Brain microvascular endothelial cell (primary cell): Measurements from ENCODE around the gene SMLR1.

Experiments
- DNase-seq: peaks from one replicate; pipeline ENCODE4 v3.0.0-alpha.2; 2020
- H3K27ac ChIP-seq: fragments of 250-450 bp; sonication (Bioruptor Pico); 2 replicates; pipeline ENCODE4 v1.5.1; 2020; ENCODE audit warnings: mild to moderate bottlenecking, moderate library complexity
- H3K27me3 ChIP-seq: fragments of 250-450 bp; sonication (Bioruptor Pico); replicated peaks from 2 replicates; pipeline ENCODE4 v1.5.1; 2020; ENCODE audit warnings: mild to moderate bottlenecking
- H3K36me3 ChIP-seq: fragments of 250-450 bp; sonication (Bioruptor Pico); replicated peaks from 2 replicates; pipeline ENCODE4 v1.5.1; 2020; ENCODE audit warnings: mild to moderate bottlenecking
- H3K4me3 ChIP-seq: 2 replicates; pipeline ENCODE4 v1.5.1; 2011; ENCODE audit warnings: low read depth, mild to moderate bottlenecking, control low read depth, low read length, moderate library complexity
- in situ Hi-C: cut with HindIII; loops from 2 replicates; pipeline ENCODE4 v1.10.0; 2017; ENCODE audit warnings: low sequenced_read_pairs, low pct_ligation_motif_present
- TF ChIP-seq, protein P1 (sequence below): IDR thresholded peaks from 2 replicates; pipeline ENCODE4 v1.5.1; 2011; ENCODE audit warnings: low read depth, mild to moderate bottlenecking, moderate library complexity, low read length, control low read depth, inconsistent platforms; ENCODE audit errors: missing control alignments

SMLR1 gene

DNA sequence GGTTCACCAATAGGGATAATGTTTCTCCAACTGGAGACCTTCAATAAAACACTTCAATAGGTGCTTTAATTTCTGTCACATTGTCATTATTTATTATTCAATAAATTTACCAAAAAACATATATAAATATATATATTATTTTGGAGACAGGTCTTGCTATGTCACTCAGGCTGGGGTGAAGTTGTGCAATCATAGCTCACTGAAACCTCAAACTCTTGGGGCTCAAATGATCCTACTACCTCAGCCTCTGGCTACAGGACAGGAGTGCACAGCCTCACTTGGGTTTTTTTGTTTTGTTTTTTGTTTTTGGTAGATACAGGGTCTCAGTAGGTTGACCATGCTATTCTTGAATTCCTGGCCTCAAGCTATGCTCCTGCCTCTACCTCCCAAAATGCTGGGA is 9.9 kb downstream of the SMLR1 start:
- H3K4me3 ChIP-seq = no peak overlapping the region

GRCh38 chr6:130838250-130838860 is 11.1 kb downstream of the SMLR1 start:
- Histone ChIP-seq H3K27me3 (no peaks in the 10 kb centered on the region), H3K4me3 (no peak overlapping the region), H3K36me3 (no peaks in the 10 kb centered on the region), H3K27ac (no peak overlapping the region)
- TF ChIP-seq, protein P1, sequence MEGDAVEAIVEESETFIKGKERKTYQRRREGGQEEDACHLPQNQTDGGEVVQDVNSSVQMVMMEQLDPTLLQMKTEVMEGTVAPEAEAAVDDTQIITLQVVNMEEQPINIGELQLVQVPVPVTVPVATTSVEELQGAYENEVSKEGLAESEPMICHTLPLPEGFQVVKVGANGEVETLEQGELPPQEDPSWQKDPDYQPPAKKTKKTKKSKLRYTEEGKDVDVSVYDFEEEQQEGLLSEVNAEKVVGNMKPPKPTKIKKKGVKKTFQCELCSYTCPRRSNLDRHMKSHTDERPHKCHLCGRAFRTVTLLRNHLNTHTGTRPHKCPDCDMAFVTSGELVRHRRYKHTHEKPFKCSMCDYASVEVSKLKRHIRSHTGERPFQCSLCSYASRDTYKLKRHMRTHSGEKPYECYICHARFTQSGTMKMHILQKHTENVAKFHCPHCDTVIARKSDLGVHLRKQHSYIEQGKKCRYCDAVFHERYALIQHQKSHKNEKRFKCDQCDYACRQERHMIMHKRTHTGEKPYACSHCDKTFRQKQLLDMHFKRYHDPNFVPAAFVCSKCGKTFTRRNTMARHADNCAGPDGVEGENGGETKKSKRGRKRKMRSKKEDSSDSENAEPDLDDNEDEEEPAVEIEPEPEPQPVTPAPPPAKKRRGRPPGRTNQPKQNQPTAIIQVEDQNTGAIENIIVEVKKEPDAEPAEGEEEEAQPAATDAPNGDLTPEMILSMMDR = no peak
- in situ Hi-C loops = no loop called here
- DNase-seq = no peak

More for the DNA sequence above, 9.9 kb downstream of the SMLR1 start:
- TF ChIP-seq, protein P1 = no peak
- Histone ChIP-seq H3K27me3 (no peaks in the 10 kb centered on the region), H3K36me3 (no peaks in the 10 kb centered on the region), H3K27ac (no peak overlapping the region)
- in situ Hi-C loops = no loop called here
- no peak for DNase-seq

DNA sequence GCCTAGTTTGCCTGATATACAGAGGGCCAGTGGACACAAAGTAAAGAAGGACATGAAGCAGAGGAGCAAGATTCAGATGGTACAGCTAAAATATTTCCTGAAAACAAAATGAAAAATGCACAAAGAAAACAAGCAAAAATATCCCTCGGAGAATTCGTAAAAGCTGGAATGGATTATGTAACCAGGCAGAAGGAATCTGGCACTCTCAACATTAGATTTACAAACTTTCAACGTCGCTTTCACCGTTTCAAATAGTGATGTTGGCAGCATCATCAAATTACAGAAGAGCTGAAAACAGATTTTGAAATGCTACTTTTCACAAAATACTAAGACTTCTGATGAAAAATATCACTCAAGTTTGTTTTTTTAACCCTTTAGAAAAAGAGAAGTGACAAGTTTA is 11.7 kb downstream of the SMLR1 start:
- Histone ChIP-seq H3K4me3 (no peak overlapping the region), H3K27me3 (no peaks in the 10 kb centered on the region), H3K36me3 (no peaks in the 10 kb centered on the region), H3K27ac (no peak overlapping the region)
- no peak for DNase-seq
- in situ Hi-C loops = no loop called here
- TF ChIP-seq, protein P1 = no peak

DNA sequence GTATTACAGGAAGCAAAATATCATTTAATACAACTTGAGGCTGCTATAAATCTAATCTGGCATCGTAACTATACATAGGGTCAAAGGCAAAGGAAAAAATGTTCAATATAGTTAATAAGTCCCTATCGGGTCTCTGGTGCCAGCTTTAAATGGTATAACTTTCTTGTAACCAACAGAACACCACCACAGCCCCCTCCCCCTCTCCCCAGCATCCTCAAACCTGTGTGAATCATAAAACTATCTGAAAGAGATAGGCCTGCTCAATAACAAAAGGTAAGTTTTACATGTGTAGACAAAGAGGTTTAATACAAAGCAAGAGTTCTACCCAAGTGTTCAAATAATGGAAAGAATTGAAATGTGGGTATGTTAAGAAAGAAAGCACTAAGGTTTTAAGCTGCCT is 12.2 kb downstream of the SMLR1 start:
- TF ChIP-seq, protein P1 = no peak
- no peak for DNase-seq

GRCh38 chr6:130840050-130840449 is 12.8 kb downstream of the SMLR1 start:
- no peak overlapping the region for H3K4me3 ChIP-seq
- H3K27me3 ChIP-seq = no peaks in the 10 kb centered on the region
- H3K27ac ChIP-seq = no peak overlapping the region
- no peaks in the 10 kb centered on the region for H3K36me3 ChIP-seq
- in situ Hi-C loops = no loop called here
- DNase-seq = no peak
- TF ChIP-seq, protein P1 = no peak

More for the DNA sequence above, 12.2 kb downstream of the SMLR1 start:
- H3K36me3 ChIP-seq = no peaks in the 10 kb centered on the region
- in situ Hi-C loops = no loop called here
- no peak overlapping the region for H3K27ac ChIP-seq
- H3K27me3 ChIP-seq = no peaks in the 10 kb centered on the region
- no peak overlapping the region for H3K4me3 ChIP-seq
